NCI-H345 treated with DMSO at 0.1 percent for 48 hours (cell line): Measurements from ENCODE around the gene FARP2.
"Not testable (repeated sequence)": the region's sequence is repeated elsewhere in the genome, so short reads cannot be mapped to it uniquely, and the experiment has no call there.

ENCODE experiments used
- DNase-seq: peaks from one replicate; lab custom pipeline; 2025; ENCODE audit not compliant: unreplicated experiment; lab: John Stamatoyannopoulos, UW

Gene FARP2, protein sequence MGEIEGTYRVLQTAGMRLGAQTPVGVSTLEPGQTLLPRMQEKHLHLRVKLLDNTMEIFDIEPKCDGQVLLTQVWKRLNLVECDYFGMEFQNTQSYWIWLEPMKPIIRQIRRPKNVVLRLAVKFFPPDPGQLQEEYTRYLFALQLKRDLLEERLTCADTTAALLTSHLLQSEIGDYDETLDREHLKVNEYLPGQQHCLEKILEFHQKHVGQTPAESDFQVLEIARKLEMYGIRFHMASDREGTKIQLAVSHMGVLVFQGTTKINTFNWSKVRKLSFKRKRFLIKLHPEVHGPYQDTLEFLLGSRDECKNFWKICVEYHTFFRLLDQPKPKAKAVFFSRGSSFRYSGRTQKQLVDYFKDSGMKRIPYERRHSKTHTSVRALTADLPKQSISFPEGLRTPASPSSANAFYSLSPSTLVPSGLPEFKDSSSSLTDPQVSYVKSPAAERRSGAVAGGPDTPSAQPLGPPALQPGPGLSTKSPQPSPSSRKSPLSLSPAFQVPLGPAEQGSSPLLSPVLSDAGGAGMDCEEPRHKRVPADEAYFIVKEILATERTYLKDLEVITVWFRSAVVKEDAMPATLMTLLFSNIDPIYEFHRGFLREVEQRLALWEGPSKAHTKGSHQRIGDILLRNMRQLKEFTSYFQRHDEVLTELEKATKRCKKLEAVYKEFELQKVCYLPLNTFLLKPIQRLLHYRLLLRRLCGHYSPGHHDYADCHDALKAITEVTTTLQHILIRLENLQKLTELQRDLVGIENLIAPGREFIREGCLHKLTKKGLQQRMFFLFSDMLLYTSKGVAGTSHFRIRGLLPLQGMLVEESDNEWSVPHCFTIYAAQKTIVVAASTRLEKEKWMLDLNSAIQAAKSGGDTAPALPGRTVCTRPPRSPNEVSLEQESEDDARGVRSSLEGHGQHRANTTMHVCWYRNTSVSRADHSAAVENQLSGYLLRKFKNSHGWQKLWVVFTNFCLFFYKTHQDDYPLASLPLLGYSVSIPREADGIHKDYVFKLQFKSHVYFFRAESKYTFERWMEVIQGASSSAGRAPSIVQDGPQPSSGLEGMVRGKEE

GRCh38 chr2:241355983-241356870, at the start of gene FARP2:
Gene FARP2, plus strand, starts transcription at chr2:241356285. Its CDS starts 16,823 bp downstream, at chr2:241373108.
- DNase-seq, result peak; percentile 97

DNA sequence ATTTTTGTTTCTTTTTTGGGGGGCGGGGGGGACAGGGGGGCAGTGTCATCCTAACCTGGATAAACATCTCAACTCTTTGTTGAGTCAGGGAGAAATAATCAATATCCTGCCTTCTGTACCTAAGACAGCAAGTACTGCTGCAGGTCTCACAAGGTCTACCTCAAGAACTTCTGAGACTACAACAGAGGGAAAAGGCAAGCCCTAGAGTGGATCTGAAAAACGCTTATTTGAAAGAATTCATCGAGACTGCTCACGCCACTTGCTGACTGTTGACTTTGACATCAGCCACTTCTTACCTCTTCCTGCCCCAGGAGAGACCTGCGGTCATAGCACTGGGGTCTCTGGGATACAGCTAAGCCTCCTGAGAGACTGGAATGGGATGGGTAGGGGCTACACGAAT, 49.0 kb upstream of the FARP2 start:
- no peak for DNase-seq

DNA sequence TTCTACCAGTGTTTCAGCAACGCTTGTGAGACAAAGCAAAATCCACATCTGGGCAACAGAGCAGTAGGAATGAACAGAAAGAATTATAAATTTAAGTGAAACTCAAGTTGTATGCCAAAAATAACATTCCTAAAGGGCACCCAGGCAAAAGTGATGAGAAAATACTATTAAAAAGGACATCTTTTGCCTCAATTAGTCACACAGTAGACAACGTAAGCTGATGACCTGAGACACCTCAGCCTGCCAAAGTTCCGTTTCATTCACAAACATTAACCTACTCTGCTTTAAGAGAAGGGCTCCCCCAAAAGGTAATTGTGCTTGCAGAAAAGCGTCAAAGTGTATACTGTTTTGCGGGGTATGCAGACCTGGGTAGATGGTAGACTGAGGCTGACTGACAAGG, 47.8 kb upstream of the FARP2 start:
- DNase-seq, result no peak

DNA sequence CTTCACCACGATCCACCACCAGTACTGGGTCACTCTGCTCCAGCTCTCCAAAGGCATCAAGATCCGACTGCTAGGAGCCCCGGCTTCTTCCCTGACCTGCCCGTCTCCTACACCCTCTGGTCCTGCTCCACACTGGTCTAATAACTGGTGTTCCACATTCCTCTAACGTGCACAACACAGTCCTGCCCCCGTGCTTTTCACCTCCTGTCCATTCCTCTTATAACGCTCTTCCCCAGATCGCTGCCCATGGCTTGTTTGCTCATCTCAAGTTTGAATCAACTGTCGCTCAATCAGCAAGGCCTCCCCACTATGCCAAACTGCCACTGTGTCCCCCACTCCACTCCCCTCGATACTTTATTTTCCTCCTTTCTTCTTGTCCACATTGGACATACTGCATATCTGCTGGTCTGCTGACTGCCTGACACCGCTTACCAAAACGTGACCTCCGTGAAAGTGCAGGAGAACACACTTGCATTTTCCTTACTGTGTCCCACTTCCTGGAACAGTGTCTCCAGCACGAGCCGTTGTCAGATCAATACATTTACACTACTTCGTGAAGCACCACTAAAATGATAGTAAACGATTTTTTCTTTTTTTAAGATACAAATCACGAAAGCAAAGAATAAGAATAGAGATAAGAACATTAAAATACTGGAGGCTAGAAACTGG, 47.1 kb upstream of the FARP2 start:
- DNase-seq, result no peak

DNA sequence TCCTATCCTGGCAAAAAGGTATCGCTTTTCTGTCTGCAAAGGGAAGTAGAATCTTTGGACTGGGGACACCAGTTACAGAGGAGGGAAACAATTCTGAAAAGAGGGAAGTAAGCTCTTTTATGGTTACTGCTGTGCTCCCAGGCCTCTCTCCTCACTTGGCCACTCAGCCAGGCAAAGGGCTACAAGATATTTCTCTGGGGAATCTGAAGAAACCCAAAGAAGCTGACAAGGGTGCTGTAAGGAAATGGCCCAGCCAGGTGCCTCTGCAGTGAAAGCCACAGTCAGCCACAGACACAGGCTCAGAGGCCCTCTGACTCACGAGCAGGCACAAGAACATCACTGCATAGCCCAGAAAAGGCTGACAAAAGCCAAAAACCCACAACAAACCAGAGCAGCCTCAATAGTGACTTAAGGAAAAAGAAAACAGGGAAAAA, 46.4 kb upstream of the FARP2 start:
- DNase-seq, result no peak

GRCh38 chr2:241310917-241311566, 45.0 kb upstream of the FARP2 start:
- DNase-seq, result no peak

DNA sequence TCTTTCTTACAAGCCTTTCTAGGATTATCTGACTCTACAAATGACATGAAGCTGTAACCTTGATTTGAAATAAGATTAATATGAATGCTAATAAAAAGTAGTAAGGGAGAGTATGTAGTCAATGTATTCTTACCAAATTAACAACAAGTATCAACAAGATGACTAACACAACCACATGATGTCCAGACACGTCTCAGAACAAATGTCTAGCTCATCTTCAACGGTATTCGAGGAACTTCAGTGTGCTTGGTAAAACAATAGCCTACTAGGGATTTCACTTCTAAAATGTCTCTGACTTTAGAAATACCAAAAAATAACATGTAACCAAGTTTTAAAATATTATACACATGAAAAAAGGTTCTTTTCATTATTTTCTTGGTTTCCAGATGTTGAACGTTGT, 44.0 kb upstream of the FARP2 start:
- DNase-seq, result no peak

DNA sequence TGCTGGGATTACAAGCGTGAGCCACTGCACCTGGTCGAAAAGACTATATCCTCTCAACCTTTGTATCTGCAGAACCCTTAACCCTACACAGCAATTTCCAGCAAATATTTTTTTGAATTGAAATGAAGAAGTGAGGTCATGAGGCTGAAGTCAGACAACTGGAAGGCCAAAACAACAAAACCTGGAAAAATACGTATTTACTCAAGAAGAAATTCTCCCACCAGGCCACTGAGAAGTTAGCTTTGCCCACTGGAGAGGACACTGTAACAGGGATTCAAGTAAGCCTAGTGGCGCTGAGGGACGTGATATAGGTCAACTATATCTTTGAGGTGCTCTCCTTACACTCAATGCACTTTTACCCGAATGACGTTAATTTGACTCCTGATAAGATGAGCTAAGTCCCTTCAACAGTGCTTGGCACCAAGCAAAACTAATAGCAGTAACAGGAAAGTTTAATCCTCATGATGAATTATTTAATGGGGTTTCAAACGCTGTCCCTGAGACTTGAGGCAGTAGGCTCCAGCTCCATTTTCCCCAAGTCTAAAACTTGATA, 42.5 kb upstream of the FARP2 start:
- no peak for DNase-seq

DNA sequence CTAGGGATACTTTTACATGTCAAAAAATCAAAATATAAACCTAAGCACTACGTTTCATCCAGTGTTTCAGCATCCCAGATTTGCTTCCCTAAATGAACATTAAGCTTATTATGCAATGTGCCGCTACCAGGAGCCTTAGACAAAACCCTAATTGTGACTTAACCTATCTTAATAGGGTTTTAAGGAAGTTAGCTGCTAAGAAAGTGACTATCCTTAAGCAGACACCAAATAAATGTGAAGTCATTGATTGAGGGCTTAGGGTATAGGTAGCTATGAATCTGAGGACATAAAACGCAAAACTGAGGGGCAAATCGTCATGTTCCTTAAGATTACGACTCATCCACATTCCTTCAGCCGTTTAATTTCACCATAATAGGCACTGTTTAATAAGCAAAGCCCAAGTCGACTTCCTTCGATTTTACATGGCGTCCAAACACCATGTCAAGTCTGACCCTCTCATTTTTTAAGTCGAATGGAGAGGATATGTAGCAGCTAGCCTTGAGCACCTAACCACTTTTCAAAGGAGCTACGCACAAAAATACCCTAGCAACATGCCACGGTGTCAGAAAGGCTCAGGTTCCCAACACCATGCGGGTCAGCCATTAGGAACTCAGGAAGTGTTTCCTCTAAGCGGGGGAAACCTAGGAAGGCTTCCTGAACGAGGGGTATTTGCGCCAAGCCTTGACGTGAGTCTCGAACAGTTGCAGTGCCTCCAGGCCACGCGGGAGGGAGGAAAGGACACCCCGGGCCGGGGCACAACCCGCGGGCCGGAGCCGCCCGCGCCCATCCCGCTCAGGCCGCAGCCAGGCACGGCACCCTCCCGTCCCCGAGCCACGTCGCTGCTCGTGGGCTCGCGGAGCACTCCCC, 41.6 kb upstream of the FARP2 start:
- no peak for DNase-seq

DNA sequence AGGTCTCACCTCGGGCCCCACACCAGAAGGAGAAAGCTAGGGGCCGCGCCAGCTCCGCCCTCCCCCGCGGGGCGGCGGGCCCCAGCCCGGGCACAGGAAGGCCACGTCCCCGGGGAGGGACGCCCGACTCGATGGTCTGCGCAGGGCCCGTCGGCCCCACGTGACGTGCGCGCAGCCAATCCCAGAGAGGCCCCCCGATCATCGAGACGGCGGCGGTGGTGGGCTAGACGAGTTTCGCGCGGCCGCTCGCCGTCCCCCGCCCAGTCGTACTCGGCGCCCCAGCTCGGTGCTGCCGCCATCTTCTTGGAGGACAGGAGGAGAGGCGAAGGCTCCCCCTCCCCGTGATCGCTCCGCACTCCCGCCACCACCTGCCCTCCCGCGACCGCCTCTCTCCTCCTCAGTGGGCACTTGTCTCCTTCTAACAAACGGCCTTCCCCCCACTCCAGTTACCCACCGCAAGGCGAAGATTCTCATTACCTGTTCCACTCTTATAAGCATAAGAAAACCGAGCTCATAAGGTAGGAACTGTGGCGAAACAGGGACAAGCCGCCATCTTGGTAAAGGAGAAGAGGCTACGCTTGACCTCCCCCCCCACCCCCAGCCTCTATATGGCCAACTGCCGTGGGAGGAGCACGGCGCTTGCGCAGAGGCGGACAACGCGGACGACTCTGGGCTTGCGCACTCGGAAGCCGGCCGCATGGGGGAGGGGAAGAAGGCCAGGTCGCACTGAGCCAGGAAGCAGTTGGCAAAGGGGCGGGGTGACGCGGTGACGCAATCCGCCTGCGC, 40.8 kb upstream of the FARP2 start, which contains the start of gene HDLBP:
Gene HDLBP, minus strand, starts transcription at position 580 of the 786 bp plus-strand sequence. CDS start 48,803 bp downstream, outside the sequence.
- DNase-seq, result peak; percentile 92

DNA sequence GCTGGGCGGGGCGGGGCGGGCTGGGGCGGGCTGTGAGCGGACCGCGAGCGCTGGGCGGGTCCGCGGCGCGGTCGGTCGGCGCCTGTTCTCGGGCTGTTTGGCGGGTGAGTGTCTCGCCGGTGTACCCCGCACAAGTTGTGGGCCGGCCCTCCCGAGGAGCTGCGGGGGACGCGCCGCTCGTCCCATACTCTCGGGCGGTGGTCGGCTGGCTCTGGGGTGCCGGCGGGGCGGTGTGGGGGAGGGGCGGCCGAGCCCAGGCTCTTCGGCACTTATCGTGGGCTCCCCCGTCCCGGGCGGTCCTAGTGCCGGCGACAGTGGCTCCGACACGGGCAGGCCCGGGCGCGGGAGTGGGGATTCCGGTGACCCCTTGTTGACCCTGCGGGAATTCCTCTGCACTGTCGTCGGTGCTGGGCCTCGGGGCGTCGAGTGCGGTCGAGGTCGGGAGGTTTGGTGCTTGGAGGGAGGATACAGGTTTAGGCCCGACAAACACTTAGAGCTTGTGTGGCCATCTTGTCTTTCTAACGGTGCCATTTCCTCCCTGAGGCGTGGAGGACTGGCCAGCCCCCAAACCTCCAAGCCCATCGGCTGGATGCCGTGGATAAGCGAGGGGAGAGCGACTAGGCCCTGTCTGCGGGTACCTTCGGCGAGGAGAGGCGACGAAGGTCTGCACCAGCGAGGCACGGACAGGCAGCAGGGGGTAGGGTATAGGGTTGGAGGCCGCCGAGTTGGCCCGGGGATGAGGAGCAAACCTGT, 40.0 kb upstream of the FARP2 start, which contains the start of gene SEPTIN2:
Gene SEPTIN2, plus strand, starts transcription at position 47 of the 753 bp plus-strand sequence. CDS start 8,308 bp downstream, outside the sequence.
- DNase-seq, result no peak

DNA sequence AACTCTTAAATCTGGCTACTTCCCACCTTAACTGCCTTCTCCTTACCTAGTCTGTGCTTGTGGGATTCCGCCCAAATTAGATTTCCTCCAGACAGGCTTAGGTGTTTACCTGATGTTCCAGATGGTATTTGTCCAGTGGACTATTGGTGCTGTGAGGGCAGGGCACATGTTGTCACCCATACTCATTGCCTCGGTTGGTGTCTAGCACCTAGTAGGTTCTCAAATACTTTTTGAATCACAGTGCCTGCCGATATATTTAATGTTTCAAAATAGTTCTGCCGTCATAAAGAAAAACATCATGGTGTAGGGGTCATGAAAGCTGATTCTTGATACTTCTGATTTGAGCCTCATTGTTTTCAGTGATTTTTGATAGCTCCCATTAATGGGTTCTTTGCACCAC, 39.3 kb upstream of the FARP2 start:
- DNase-seq, result no peak

DNA sequence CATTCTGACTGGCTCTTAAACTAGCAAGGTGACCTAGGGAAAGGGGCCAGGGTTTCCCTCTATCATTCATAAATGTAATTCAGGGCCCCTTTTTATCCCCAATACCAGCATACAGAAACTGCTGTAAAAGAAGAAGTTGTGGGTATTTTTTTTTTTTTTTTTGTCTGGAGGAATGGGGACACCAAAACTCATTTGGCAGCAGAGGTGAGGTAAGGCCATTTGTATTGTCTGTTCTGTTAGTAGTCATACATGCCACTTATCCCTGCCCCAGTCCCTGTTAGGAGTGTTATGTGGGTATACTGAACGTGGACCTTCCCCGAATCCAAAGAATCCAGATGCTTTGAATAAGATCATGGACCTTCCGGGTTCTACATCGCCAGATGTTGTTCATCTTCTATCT, 38.7 kb upstream of the FARP2 start:
- no peak for DNase-seq

GRCh38 chr2:241318830-241319229, 37.3 kb upstream of the FARP2 start:
- not testable (repeated sequence) for DNase-seq

GRCh38 chr2:241320394-241320793, 35.7 kb upstream of the FARP2 start:
- DNase-seq, result no peak

DNA sequence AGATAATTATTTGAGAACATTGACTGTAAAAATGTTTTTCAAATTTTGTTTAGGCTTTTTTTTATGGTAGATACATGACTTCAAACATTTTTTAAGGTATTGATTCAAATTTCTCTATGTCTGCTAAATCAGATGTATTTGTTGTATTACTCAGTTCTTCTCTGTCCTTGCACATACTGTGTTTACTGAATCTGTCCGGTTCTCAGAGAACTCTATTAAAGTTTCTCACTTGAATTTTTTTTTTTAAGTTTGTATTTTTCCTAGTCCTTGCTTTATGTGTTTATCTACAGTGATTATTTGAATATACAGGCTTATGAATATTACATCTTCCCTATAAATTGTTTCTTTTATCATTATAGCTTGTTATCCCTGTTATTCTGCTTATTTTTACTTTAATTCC, 35.1 kb upstream of the FARP2 start:
- DNase-seq, result no peak

DNA sequence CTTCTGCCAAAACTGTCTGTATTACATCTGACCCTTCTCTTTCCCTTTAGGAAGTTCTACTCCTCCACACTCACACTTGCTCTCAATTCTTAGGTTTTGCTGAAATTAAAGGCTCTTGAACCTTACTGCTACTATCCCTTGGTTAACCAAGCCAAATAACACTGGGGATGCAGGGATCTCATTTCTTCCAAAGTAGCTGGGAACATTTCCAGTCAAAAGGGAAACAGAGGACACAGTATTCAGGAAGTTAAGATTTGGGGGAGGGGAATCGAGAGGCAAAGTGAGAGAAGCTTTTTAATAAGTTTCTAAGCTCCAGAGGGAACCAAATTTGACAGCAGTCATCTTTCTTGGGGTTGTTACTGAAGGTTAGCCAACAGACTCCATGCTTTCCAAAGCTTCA, 34.2 kb upstream of the FARP2 start:
- no peak for DNase-seq
